GM19193 (cell line): ENCODE results near the gene SEMA4A.

ENCODE experiments used
- POLR2A ChIP-seq: IDR thresholded peaks from 4 replicates; pipeline ENCODE4 v1.6.1; 2011; ENCODE audit not compliant: insufficient read depth, insufficient read length; ENCODE audit errors: extremely low read depth

SEMA4A gene

DNA sequence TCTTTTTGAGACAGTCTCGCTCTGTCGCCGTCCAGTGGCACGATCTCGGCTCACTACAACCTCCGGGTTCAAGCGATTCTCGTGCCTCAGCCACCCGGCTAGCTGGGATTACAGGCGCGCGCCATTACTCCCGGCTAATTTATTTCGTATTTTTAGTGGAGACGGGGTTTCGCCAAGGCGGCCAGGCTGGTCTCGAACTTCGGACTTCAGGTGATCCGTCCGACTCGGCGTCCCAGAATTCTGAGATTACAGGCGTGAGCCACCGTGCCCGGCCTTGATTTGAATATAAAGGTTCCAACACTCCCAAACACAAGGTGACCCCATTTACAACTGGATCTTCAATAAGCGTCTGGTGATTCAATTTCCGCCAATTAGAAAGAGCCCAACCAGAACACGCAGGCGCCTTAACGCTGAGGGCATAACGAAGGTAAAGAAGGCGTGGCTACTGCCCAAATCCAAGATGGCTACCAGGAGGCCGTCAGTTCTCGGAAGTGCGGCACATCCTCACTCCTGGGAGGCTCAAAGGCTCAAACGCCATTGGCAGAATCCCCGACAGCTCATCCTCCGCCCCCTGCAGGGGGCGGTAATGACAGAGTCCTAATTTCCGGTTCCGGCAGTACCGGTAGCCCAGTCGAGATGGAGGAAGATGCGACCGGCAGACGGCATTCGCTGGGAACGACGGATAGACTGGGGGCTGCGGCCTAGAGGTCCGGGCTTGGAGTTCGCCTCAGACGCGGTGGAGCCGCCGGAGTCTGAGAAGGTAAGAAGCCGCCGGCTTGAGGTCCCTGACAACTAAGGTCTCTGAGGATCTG is 40.3 kb downstream of the SEMA4A start, which contains the start of gene SLC25A44:
SLC25A44 (plus strand) TSS at position 617 of the 812 bp plus-strand sequence. CDS start 5,744 bp downstream, outside the sequence.
- peak; percentile 91 for TF ChIP-seq POLR2A

DNA sequence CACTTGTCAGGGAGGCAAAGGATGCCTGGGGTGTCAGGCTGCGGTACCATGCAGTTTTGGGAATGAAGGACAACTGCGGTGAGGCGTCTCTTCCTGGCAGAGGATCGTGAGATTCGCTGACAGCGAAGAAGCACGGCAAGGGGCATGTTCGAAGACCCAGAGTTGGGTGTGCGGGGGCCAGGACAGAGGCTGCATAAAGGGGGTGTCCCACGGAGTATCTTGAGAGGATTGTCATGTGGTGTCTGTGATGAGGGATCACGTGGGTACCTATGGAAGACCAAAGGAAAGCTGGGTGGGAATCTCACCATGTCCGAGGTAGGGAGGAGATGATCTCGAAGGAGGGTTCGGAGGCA is 40.9 kb downstream of the SEMA4A start:
- TF ChIP-seq POLR2A, result no peak

GRCh38 chr1:156195853-156196252 is 42.5 kb downstream of the SEMA4A start:
- no peak for TF ChIP-seq POLR2A

DNA sequence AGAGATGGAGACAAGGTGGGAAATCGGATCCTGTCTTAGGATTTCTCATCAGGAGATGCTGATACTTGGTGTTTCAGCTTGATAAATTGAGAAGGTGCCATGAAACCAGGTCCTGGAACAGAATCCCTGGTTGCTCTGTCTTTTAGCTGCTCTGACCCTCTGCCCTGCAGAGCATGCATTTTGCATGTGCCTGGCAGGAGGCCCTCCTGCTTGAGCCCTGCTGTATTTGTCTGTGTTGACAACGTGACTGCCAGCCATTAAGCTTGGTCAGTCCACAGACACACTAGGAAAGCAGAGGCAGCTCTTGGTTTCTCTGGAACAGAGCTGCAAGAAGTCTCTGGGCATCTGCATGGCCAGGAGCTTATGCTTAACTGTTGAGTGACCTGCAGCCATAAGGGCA is 43.1 kb downstream of the SEMA4A start:
- no peak for TF ChIP-seq POLR2A

GRCh38 chr1:156198831-156199349 is 45.5 kb downstream of the SEMA4A start:
- TF ChIP-seq POLR2A, result no peak

DNA sequence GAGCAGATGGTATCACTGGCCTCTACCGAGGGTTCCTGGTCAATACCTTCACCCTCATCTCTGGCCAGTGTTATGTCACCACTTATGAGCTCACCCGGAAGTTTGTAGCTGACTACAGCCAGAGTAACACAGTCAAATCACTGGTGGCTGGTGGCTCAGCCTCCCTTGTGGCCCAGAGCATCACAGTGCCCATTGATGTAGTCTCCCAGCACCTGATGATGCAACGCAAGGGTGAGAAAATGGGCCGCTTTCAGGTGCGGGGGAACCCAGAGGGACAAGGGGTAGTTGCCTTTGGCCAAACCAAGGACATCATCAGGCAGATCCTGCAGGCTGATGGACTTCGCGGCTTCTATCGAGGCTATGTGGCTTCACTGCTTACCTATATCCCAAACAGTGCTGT is 46.7 kb downstream of the SEMA4A start:
- TF ChIP-seq POLR2A, result no peak

- no peak for TF ChIP-seq POLR2A
Measured at GRCh38 chr1:156203331-156203730, 49.9 kb downstream of the SEMA4A start.

DNA sequence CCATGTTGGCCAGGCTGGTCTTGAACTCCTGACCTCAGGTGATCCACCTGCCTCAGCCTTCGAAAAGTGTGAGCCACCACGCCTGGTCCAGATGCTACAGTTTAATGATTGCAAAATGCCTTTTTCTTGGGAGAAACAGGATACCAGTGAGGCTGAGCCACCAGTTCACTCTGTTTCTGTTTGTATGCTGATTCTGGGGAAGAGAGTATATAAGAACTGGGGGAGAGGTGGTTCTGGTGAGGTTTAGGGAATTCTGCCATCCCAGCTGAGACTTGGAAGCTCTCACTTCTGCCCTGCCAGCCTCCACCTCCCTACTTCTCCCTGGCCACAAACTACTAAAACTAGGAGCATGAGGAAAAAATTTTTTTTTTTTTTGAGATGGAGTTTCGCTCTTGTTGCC is 51.3 kb downstream of the SEMA4A start:
- TF ChIP-seq POLR2A, result no peak

- TF ChIP-seq POLR2A, result no peak
Measured at GRCh38 chr1:156211243-156211642, 57.9 kb downstream of the SEMA4A start.

- no peak for TF ChIP-seq POLR2A
Measured at GRCh38 chr1:156212130-156212529, 58.7 kb downstream of the SEMA4A start.

GRCh38 chr1:156212833-156213643 is 59.7 kb downstream of the SEMA4A start, which contains the start of gene PMF1:
TSS of gene PMF1 (plus strand) at chr1:156213007. CDS start at chr1:156213016, 9 bp downstream.
- peak; percentile 86 for TF ChIP-seq POLR2A

DNA sequence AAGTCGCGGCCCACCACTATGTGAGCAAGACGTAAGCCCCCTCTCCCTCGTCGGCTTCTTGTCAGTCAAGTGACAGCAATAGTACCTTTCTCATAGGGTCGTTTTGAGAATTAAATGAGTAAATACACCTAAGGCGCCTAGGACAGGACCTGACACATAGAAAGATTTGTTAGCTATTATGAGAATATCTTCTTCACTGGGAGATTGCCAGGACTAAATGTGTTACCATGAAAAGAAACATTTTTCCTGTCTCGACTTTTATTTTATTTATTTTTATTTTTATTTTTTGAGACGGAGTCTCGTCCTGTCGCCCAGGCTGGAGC is 60.2 kb downstream of the SEMA4A start:
- no peak for TF ChIP-seq POLR2A

- TF ChIP-seq POLR2A, result no peak
Measured at GRCh38 chr1:156214024-156214748, 60.8 kb downstream of the SEMA4A start.

- TF ChIP-seq POLR2A, result no peak
Measured at GRCh38 chr1:156217871-156218270, 64.5 kb downstream of the SEMA4A start.

GRCh38 chr1:156220226-156220625 is 66.8 kb downstream of the SEMA4A start:
- no peak for TF ChIP-seq POLR2A
